Upper lobe of right lung (tissue), 1 donor: ENCODE measurements around the gene SLC39A8. TPM values are rescaled to one million over a fixed set of nuclear protein-coding genes. Genes with fewer than 3 reads are reported as not detected.
"Not testable (repeated sequence)": the region's sequence is repeated elsewhere in the genome, so short reads cannot be mapped to it uniquely, and the experiment has no call there.

Experiments used
- ATAC-seq: fragments of 200-7000 bp; cut with Tn5 transposase; one replicate; pipeline ENCODE4 v1.9.1; 2020; ENCODE audit warnings: mild to moderate bottlenecking, moderate library complexity
- DNase-seq: peaks from one replicate; pipeline ENCODE4 v3.0.0-alpha.2; 2020
- H3K27ac ChIP-seq: fragments of 200-600 bp; one replicate; pipeline ENCODE4 v1.8.0; 2022
- H3K27me3 ChIP-seq: fragments of 200-600 bp; one replicate; pipeline ENCODE4 v1.8.0; 2022; ENCODE audit warnings: mild to moderate bottlenecking
- H3K36me3 ChIP-seq: fragments of 200-600 bp; one replicate; pipeline ENCODE4 v1.8.0; 2022
- H3K4me1 ChIP-seq: fragments of 200-600 bp; one replicate; pipeline ENCODE4 v1.8.0; 2022
- H3K4me3 ChIP-seq: fragments of 200-600 bp; one replicate; pipeline ENCODE4 v1.8.0; 2022; ENCODE audit warnings: mild to moderate bottlenecking
- H3K9me3 ChIP-seq: fragments of 200-600 bp; one replicate; pipeline ENCODE4 v1.8.0; 2022
- intact Hi-C: fragments of 100-400 bp; cut with DNase I; formaldehyde crosslinking; loops from one replicate; pipeline ENCODE4 v1.11.0; 2022
- total RNA-seq: library from RNA; stranded (reverse); fragmentation: NEBNext Ultra II Directional; extraction: Animal tissue kit (Norgen Biotek cat#: 25700); gene quantifications from one replicate; pipeline ENCODE4 v1.2.1, GENCODE V29; 2021
- TF ChIP-seq, protein P1 (sequence below): fragments of 200-600 bp; IDR thresholded peaks from one replicate; pipeline ENCODE4 v1.8.0; 2022; ENCODE audit warnings: antibody characterized with exemption
- donor health status: DM: no; HTN: yes; CAD: no; lungs with severe emphysema.

SLC39A8 gene
- total RNA-seq, 1 donor from 2014 or later: 470 TPM

DNA sequence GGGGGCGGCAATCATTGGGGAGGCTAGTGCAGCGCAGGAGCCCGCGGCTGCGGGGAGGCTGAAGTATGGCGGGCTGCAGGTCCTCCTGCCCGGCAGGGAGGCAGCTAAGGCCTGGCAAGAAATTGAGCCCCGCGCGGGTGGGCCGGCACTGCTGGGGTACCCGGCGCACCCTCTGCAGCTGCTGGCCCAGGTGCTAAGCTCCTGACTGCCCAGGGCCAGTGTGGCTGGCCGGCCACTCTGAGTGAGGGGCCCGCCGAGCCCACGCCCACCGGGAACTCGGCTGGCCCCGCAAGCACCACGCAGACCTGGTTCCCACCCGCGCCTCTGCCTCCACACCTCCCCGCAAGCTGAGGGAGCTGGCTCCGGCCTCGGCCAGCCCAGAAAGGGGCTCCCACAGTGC, 94.9 kb downstream of the SLC39A8 start:
- intact Hi-C loops: no loop called here
- no peaks in the 10 kb centered on the region for H3K36me3 ChIP-seq
- no peak overlapping the region for H3K27ac ChIP-seq
- no peaks in the 10 kb centered on the region for H3K4me1 ChIP-seq
- H3K4me3 ChIP-seq: no peak overlapping the region
- TF ChIP-seq, protein P1, sequence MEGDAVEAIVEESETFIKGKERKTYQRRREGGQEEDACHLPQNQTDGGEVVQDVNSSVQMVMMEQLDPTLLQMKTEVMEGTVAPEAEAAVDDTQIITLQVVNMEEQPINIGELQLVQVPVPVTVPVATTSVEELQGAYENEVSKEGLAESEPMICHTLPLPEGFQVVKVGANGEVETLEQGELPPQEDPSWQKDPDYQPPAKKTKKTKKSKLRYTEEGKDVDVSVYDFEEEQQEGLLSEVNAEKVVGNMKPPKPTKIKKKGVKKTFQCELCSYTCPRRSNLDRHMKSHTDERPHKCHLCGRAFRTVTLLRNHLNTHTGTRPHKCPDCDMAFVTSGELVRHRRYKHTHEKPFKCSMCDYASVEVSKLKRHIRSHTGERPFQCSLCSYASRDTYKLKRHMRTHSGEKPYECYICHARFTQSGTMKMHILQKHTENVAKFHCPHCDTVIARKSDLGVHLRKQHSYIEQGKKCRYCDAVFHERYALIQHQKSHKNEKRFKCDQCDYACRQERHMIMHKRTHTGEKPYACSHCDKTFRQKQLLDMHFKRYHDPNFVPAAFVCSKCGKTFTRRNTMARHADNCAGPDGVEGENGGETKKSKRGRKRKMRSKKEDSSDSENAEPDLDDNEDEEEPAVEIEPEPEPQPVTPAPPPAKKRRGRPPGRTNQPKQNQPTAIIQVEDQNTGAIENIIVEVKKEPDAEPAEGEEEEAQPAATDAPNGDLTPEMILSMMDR: no peak
- no peak for DNase-seq
- ATAC-seq: peak; percentile 19
- H3K27me3 ChIP-seq: no peaks in the 10 kb centered on the region
- no peaks in the 10 kb centered on the region for H3K9me3 ChIP-seq

DNA sequence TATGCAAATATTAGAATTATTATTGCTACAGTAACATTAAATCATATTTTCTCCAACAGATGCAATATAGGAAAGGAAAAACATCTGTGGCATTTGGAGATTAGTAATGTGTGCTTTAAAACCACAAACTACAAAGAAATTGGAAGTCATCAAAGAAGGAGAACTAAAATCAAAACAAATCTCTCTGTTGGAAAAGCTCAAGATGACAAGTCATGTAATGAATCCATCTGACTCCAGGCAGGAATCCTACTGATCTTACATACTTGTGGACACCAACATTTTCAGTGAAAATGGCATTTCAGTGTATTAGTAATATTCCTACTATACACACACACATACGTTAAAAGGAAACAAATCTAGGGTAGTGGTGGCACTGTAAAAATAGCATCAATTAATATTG, 98.2 kb downstream of the SLC39A8 start:
- Histone ChIP-seq H3K27ac (no peak overlapping the region), H3K4me3 (no peak overlapping the region), H3K27me3 (no peaks in the 10 kb centered on the region), H3K36me3 (no peaks in the 10 kb centered on the region), H3K4me1 (no peaks in the 10 kb centered on the region), H3K9me3 (no peaks in the 10 kb centered on the region)
- DNase-seq: no peak
- no peak for ATAC-seq
- TF ChIP-seq, protein P1: no peak
- intact Hi-C loops: no loop called here

DNA sequence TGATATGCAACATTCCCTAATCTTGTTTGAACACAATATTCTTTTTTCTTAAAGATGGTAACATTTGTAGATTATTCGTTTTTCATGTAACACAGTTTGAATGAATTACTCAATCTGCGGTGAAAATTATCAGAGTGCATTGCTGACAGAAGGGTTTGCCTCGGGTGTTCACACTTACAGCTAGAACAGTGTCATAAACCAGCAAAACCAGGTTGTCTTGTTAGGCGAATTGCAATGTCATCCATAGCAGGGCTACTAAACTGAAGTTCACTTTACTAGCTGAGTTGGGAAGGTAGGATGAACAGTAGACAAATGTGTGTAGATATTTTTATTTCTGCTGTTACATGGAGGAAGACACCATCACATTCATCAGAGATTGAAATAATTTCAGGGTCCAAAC, 98.9 kb downstream of the SLC39A8 start:
- H3K27ac ChIP-seq: no peak overlapping the region
- no peaks in the 10 kb centered on the region for H3K4me1 ChIP-seq
- H3K9me3 ChIP-seq: no peaks in the 10 kb centered on the region
- ATAC-seq (no peak), DNase-seq (no peak)
- TF ChIP-seq, protein P1: no peak
- no peaks in the 10 kb centered on the region for H3K27me3 ChIP-seq
- no peaks in the 10 kb centered on the region for H3K36me3 ChIP-seq
- intact Hi-C loops: no loop called here
- no peak overlapping the region for H3K4me3 ChIP-seq

DNA sequence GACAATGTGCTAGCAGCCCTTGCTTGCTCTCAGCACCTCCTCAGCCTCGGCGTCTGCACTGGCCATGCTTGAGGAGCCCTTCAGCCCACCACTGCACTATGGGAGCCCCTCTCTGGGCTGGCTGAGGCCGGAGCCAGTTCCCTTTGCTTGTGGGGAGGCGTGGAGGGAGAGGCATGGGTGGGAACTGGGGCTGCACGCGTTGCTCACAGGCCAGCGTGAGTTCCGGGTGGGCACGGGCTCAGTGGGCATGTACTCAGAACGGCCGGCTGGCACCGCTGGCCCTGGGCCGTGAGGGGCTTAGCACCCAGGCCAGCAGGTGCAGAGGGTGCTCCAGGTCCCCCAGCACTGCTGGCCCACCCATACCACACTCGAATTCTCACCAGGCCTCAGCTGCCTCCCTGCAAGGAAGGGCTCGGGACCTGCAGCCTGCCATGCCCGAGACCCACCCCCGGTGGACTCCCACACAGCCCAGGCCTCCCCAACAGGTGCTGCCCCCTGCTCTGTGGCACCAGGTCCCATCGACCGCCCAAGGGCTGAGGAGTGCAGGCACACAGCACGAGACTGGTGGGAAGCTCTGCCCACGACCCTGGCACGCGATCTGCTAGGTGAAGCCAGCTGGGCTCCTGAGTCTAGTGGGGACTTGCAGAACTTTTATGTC, 100.3 kb downstream of the SLC39A8 start:
- intact Hi-C loops: no loop called here

DNA sequence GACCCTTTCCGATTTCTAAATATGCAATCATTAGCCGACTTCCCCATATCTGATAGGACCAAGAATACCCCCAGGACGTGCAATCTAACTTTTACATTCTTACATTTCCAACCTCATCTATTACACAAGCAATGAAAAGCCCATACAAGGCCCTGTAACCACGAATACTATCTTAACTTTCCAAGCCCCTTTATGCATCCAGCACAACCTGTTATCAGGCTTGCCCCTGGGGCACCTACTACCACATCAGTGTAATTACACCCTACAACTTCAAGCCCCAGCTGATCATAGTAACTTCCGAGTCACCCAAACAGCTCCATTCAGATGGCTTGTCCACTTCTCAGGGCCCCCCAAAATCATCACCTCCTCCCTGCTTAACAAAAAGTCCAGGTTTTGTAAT, 102.0 kb downstream of the SLC39A8 start:
- intact Hi-C loops: not testable (repeated sequence)

More for the DNA sequence above, 100.3 kb downstream of the SLC39A8 start:
- H3K4me1 ChIP-seq: no peaks in the 10 kb centered on the region
- H3K36me3 ChIP-seq: no peaks in the 10 kb centered on the region
- no peaks in the 10 kb centered on the region for H3K9me3 ChIP-seq
- ATAC-seq (peak; percentile 70), DNase-seq (no peak)
- TF ChIP-seq, protein P1: no peak
- H3K27me3 ChIP-seq: no peaks in the 10 kb centered on the region
- no peak overlapping the region for H3K4me3 ChIP-seq
- H3K27ac ChIP-seq: no peak overlapping the region

DNA sequence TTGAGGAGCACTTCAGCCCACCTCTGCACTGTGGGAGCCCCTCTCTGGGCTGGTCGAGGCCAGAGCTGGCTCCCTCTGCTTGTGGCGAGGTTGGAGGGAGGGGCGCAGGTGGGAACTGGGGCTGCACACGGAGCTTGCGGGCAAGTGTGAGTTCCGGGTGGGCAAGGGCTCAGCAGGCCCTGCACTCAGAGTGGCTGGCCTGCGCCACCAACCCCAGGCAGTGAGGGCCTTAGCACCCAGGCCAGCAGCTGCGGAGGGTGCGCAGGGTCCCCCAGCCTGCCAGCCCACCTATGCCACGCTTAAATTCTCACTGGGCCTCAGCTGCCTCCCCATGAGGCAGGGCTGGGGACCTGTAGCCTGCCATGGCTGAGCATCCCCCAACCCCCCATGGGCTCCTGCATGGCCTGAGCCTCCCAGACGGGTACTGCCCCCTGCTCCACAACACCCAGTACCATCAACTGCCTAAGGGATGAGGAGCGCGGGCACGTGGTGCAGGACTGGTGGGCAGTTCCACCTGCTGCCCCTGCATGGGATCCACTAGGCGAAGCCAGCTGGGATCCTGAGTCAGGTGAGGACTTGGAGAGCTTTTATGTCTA, 110.9 kb downstream of the SLC39A8 start:
- no peak overlapping the region for H3K27ac ChIP-seq
- DNase-seq: no peak
- no peaks in the 10 kb centered on the region for H3K27me3 ChIP-seq
- H3K9me3 ChIP-seq: no peaks in the 10 kb centered on the region
- intact Hi-C loops: no loop called here
- TF ChIP-seq, protein P1: no peak
- no peak overlapping the region for H3K4me3 ChIP-seq
- H3K36me3 ChIP-seq: no peaks in the 10 kb centered on the region
- ATAC-seq: peak; percentile 49
- no peaks in the 10 kb centered on the region for H3K4me1 ChIP-seq

More for the DNA sequence above, 102.0 kb downstream of the SLC39A8 start:
- not testable (repeated sequence) for H3K27me3 ChIP-seq, H3K27ac ChIP-seq, H3K4me3 ChIP-seq, H3K9me3 ChIP-seq, ATAC-seq, H3K4me1 ChIP-seq, DNase-seq, H3K36me3 ChIP-seq
